HG02885 (cell line): ENCODE measurements around the gene EDDM13.
"Not testable (repeated sequence)": the region's sequence is repeated elsewhere in the genome, so short reads cannot be mapped to it uniquely, and the experiment has no call there.

Source experiments
- ATAC-seq: cut with Tn5 transposase; IDR thresholded peaks from one replicate; pipeline ENCODE4 v1.9.1; 2021; ENCODE audit warnings: mild to moderate bottlenecking; ENCODE audit not compliant: unreplicated experiment, poor library complexity

Gene EDDM13

GRCh38 chr19:56319991-56320390 is 47.4 kb downstream of the EDDM13 start:
- no peak for ATAC-seq

GRCh38 chr19:56321254-56321988 is 48.9 kb downstream of the EDDM13 start:
- no peak for ATAC-seq

- no peak for ATAC-seq
Observed at GRCh38 chr19:56321989-56322440, 49.5 kb downstream of the EDDM13 start.

- no peak for ATAC-seq
Observed at GRCh38 chr19:56324436-56324835, 51.9 kb downstream of the EDDM13 start.

- ATAC-seq = no peak
Observed at GRCh38 chr19:56332695-56333094, 60.1 kb downstream of the EDDM13 start.

GRCh38 chr19:56333506-56333905 is 61.0 kb downstream of the EDDM13 start:
- ATAC-seq = no peak

- ATAC-seq = not testable (repeated sequence)
Observed at GRCh38 chr19:56335371-56335770, 62.8 kb downstream of the EDDM13 start.

GRCh38 chr19:56337077-56337476 is 64.5 kb downstream of the EDDM13 start:
- ATAC-seq = not testable (repeated sequence)

GRCh38 chr19:56339031-56339430 is 66.5 kb downstream of the EDDM13 start:
- ATAC-seq = not testable (repeated sequence)

GRCh38 chr19:56341948-56342347 is 69.4 kb downstream of the EDDM13 start:
- ATAC-seq = no peak

GRCh38 chr19:56347163-56347778 is 74.7 kb downstream of the EDDM13 start:
- ATAC-seq = no peak

- ATAC-seq = no peak
Observed at GRCh38 chr19:56348289-56348877, 75.8 kb downstream of the EDDM13 start.

- no peak for ATAC-seq
Observed at GRCh38 chr19:56350416-56351045, 78.0 kb downstream of the EDDM13 start.

GRCh38 chr19:56351208-56351607 is 78.7 kb downstream of the EDDM13 start:
- no peak for ATAC-seq

GRCh38 chr19:56355517-56355916 is 83.0 kb downstream of the EDDM13 start:
- no peak for ATAC-seq

- ATAC-seq = no peak
Observed at GRCh38 chr19:56356944-56357343, 84.4 kb downstream of the EDDM13 start.
